Femur (tissue), 1 donor: ENCODE measurements around the gene STARD8.

ENCODE experiments used
- DNase-seq: peaks from one replicate; pipeline ENCODE4 v3.0.0-alpha.2; 2017

STARD8 gene

GRCh38 chrX:68753218-68753617 lies 105.8 kb downstream of the STARD8 start:
- DNase-seq: no peak

- no peak for DNase-seq
Measured at GRCh38 chrX:68754406-68754805, 106.9 kb downstream of the STARD8 start.

- DNase-seq: peak; percentile 31
Measured at GRCh38 chrX:68755616-68756125, 108.2 kb downstream of the STARD8 start.

GRCh38 chrX:68757331-68757730 lies 109.9 kb downstream of the STARD8 start:
- no peak for DNase-seq

GRCh38 chrX:68757731-68758130 lies 110.3 kb downstream of the STARD8 start:
- DNase-seq: no peak

- no peak for DNase-seq
Measured at GRCh38 chrX:68758671-68759070, 111.2 kb downstream of the STARD8 start.

- DNase-seq: no peak
Measured at GRCh38 chrX:68761086-68761485, 113.6 kb downstream of the STARD8 start.

- peak; percentile 30 for DNase-seq
Measured at GRCh38 chrX:68762766-68763165, 115.3 kb downstream of the STARD8 start.

- DNase-seq: no peak
Measured at GRCh38 chrX:68763481-68763880, 116.0 kb downstream of the STARD8 start.
